K562 (cell line): Measurements from ENCODE around the gene ATP2B1. TPM values are rescaled to one million over a fixed set of nuclear protein-coding genes. Genes with fewer than 3 reads are reported as not detected.

ENCODE experiments used
- ARID2 ChIP-seq: fragments of 450-650 bp; IDR thresholded peaks from 2 replicates; pipeline ENCODE4 v1.6.1; 2017; ENCODE audit warnings: antibody characterized with exemption, mild to moderate bottlenecking
- ARID4B ChIP-seq: sonication (generic); formaldehyde crosslinking; IDR thresholded peaks from 2 replicates; pipeline ENCODE4 v1.8.0; 2022; ENCODE audit warnings: mild to moderate bottlenecking, missing genetic modification reagents
- CBFA2T3 ChIP-seq: fragments of 450-650 bp; IDR thresholded peaks from 2 replicates; pipeline ENCODE4 v1.6.1; 2017
- CCNT2 ChIP-seq: IDR thresholded peaks from 2 replicates; pipeline ENCODE4 v1.6.1; 2011; ENCODE audit warnings: borderline replicate concordance, low read depth, mild to moderate bottlenecking, moderate library complexity, mixed read lengths, low read length; ENCODE audit not compliant: insufficient read length; ENCODE audit errors: extremely low read depth
- CREB1 ChIP-seq, 2 experiments: sonication (generic) in 1 of 2; formaldehyde crosslinking in 1 of 2; IDR thresholded peaks; 2 replicates each; pipeline versions ENCODE4 v1.6.1 to v1.8.0; 2012 to 2022; ENCODE audit warnings: inconsistent platforms in 1 of 2, mild to moderate bottlenecking in 1 of 2, missing genetic modification reagents in 1 of 2, moderate library complexity in 1 of 2
- CTBP1 ChIP-seq: fragments of 450-650 bp; IDR thresholded peaks from 2 replicates; pipeline ENCODE4 v1.6.1; 2016; ENCODE audit warnings: borderline replicate concordance
- FOXJ3 ChIP-seq: sonication (generic); formaldehyde crosslinking; IDR thresholded peaks from 2 replicates; pipeline ENCODE4 v1.4.0; 2020; ENCODE audit warnings: mild to moderate bottlenecking, missing genetic modification reagents
- FOXP1 ChIP-seq: sonication (generic); formaldehyde crosslinking; IDR thresholded peaks from 2 replicates; pipeline ENCODE4 v1.8.0; 2022; ENCODE audit warnings: mild to moderate bottlenecking, missing genetic modification reagents
- IRF9 ChIP-seq: fragments of 450-650 bp; IDR thresholded peaks from 2 replicates; pipeline ENCODE4 v1.6.1; 2016; ENCODE audit warnings: missing biosample characterization, missing genetic modification characterization
- OTX1 ChIP-seq: fragments of 450-650 bp; formaldehyde crosslinking; IDR thresholded peaks from 2 replicates; pipeline ENCODE4 v1.4.0; 2022; ENCODE audit warnings: mild to moderate bottlenecking
- RBM17 ChIP-seq: fragments of 200-400 bp; formaldehyde crosslinking; IDR thresholded peaks from 2 replicates; pipeline ENCODE4 v1.6.1; 2017; ENCODE audit warnings: low read depth, mild to moderate bottlenecking, low read length, borderline replicate concordance
- RNF219 ChIP-seq: fragments of 250-450 bp; sonication (Bioruptor Pico); IDR thresholded peaks from 2 replicates; pipeline ENCODE4 v1.5.0; 2022; ENCODE audit warnings: mild to moderate bottlenecking
- TAF7 ChIP-seq: fragments of 450-650 bp; IDR thresholded peaks from 2 replicates; pipeline ENCODE4 v1.6.1; 2016; ENCODE audit warnings: missing genetic modification characterization, missing compliant biosample characterization
- ZFPM2 ChIP-seq: fragments of 250-450 bp; sonication (Bioruptor Pico); IDR thresholded peaks from 2 replicates; pipeline ENCODE4 v1.5.1; 2022; ENCODE audit warnings: mild to moderate bottlenecking
- ZNF436 ChIP-seq: fragments of 250-450, 450-650 bp; sonication (Bioruptor Pico); formaldehyde crosslinking; IDR thresholded peaks from 2 replicates; pipeline ENCODE4 v1.7.0; 2020; ENCODE audit warnings: mild to moderate bottlenecking
- ZNF551 ChIP-seq: fragments of 250-450 bp; sonication (Bioruptor Pico); IDR thresholded peaks from 2 replicates; pipeline ENCODE4 v1.5.0; 2021; ENCODE audit warnings: mild to moderate bottlenecking, moderate library complexity
- polyA plus RNA-seq, 8 experiments: library from polyadenylated mRNA; depleted of rRNA in 4 of 8; stranded (reverse) in 5 of 8; unstranded in 3 of 8; fragments of >200 nt; fragmentation: Nextera tagmentation in 2 of 8; fragmentation: Illumina TruSeq in 1 of 8; extraction: Ambion mirVana in 2 of 8; extraction: Trizol in 1 of 8; gene quantifications; 2 replicates each; pipeline versions ENCODE4 v1.2.1 to v1.2.3, GENCODE V29; 2011 to 2014; ENCODE audit warnings: inconsistent platforms in 1 of 8, missing spikeins in 1 of 8
- total RNA-seq, 7 experiments: library from RNA; depleted of rRNA in 6 of 7; stranded (reverse); fragments of >200 nt in 6 of 7; fragmentation: Illumina TruSeq in 2 of 7; extraction: Trizol in 2 of 7; gene quantifications; 2 replicates each; pipeline versions ENCODE4 v1.2.1 to v1.2.3, GENCODE V29; 2011 to 2021; ENCODE audit warnings: low replicate concordance in 1 of 7
- TF ChIP-seq, protein P1 (sequence below): fragments of 450-650 bp; IDR thresholded peaks from 2 replicates; pipeline ENCODE4 v1.7.1; 2018; ENCODE audit warnings: mild to moderate bottlenecking, low read depth; ENCODE audit not compliant: partially characterized antibody

The ATP2B1 gene
- total and polyA plus RNA-seq, 9 of the 15 experiments (the other 6 are each of a cell fraction or from before 2014, with no cell fraction given): 8.6 to 39.0 (median 27.8) TPM

- TF ChIP-seq ARID4B (CRISPR knock-in tag) (no peak; the same call in 1 of the 2 replicates), CTBP1 (peak; percentile 99), CREB1 (IDR thresholded peaks at IDR 0.05) (peak; percentile 95), CREB1 (CRISPR knock-in tag; IDR thresholded peaks at IDR 0.05) (peak; percentile 96), ZNF436 (CRISPR knock-in tag) (no peak), RBM17 (no peak), FOXP1 (CRISPR knock-in tag) (no peak), OTX1 (CRISPR knock-in tag) (0 out of 2 replicates have a peak, but pooled peaks have one; percentile 24), CBFA2T3 (peak; percentile 48), CCNT2 (peak; percentile 82), TAF7 (tag) (0 out of 2 replicates have a peak, but pooled peaks have one; percentile 5), IRF9 (no peak), RNF219 (no peak), ZNF551 (no peak), FOXJ3 (CRISPR knock-in tag) (no peak), ARID2 (no peak), ZFPM2 (CRISPR knock-in tag) (no peak)
- TF ChIP-seq, protein P1, sequence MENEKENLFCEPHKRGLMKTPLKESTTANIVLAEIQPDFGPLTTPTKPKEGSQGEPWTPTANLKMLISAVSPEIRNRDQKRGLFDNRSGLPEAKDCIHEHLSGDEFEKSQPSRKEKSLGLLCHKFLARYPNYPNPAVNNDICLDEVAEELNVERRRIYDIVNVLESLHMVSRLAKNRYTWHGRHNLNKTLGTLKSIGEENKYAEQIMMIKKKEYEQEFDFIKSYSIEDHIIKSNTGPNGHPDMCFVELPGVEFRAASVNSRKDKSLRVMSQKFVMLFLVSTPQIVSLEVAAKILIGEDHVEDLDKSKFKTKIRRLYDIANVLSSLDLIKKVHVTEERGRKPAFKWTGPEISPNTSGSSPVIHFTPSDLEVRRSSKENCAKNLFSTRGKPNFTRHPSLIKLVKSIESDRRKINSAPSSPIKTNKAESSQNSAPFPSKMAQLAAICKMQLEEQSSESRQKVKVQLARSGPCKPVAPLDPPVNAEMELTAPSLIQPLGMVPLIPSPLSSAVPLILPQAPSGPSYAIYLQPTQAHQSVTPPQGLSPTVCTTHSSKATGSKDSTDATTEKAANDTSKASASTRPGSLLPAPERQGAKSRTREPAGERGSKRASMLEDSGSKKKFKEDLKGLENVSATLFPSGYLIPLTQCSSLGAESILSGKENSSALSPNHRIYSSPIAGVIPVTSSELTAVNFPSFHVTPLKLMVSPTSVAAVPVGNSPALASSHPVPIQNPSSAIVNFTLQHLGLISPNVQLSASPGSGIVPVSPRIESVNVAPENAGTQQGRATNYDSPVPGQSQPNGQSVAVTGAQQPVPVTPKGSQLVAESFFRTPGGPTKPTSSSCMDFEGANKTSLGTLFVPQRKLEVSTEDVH: peak; percentile 18
Observed at GRCh38 chr12:89709157-89709994, 738 bp upstream of the ATP2B1 start (continued).
